OCI-LY7 (cell line): ENCODE measurements around the gene TTC28.

Source experiments
- CTCF ChIP-seq: fragments of 200-600 bp; sonication (generic); conservative IDR thresholded peaks from 2 replicates; pipeline ENCODE4 v1.5.1; 2014; ENCODE audit warnings: mild to moderate bottlenecking, antibody characterized with exemption, low read length, moderate library complexity, mixed read lengths
- EZH2phosphoT487 ChIP-seq: fragments of 200-600 bp; sonication (generic); IDR thresholded peaks from 2 replicates; pipeline ENCODE4 v1.6.1; 2018; ENCODE audit warnings: low read depth, borderline replicate concordance, mild to moderate bottlenecking, mixed run types, antibody characterized with exemption, low read length, moderate library complexity, mixed read lengths

GRCh38 chr22:28465841-28466240 lies 213.8 kb downstream of the TTC28 start:
- TF ChIP-seq CTCF (no peak), EZH2phosphoT487 (no peak)
